ENCODE results near the gene CPSF4L.
"Not testable (repeated sequence)": the region's sequence is repeated elsewhere in the genome, so short reads cannot be mapped to it uniquely, and the experiment has no call there.

The CPSF4L gene

GRCh38 chr17:73268582-73269328 lies 7.1 kb upstream of the CPSF4L start:
- TF ChIP-seq ZNF274 (IDR thresholded peaks at IDR 0.05; ENCODE audit: low read depth, low read length) = no peak
- no peak overlapping the region for H3K4me3 ChIP-seq (ENCODE audit: low read length)

- no peak for TF ChIP-seq ZNF274 (IDR thresholded peaks at IDR 0.05; ENCODE audit: low read depth, low read length)
- H3K4me3 ChIP-seq (ENCODE audit: low read length) = no peak overlapping the region
These were observed 6.2 kb upstream of the CPSF4L start for GRCh38 chr17:73267648-73268537.

- no peak for TF ChIP-seq ZNF274 (IDR thresholded peaks at IDR 0.05; ENCODE audit: low read depth, low read length)
- H3K4me3 ChIP-seq (ENCODE audit: low read length) = no peak overlapping the region
These were observed 5.1 kb upstream of the CPSF4L start for GRCh38 chr17:73266796-73267195.

- no peak for TF ChIP-seq ZNF274 (IDR thresholded peaks at IDR 0.05; ENCODE audit: low read depth, low read length)
- no peak overlapping the region for H3K4me3 ChIP-seq (ENCODE audit: low read length)
These were observed 4.3 kb upstream of the CPSF4L start for GRCh38 chr17:73265646-73266640.

GRCh38 chr17:73264448-73264847 lies 2.8 kb upstream of the CPSF4L start:
- H3K4me3 ChIP-seq (ENCODE audit: low read length) = not testable (repeated sequence)

GRCh38 chr17:73262676-73263642 lies 1.3 kb upstream of the CPSF4L start:
- TF ChIP-seq ZNF274 (IDR thresholded peaks at IDR 0.05; ENCODE audit: low read depth, low read length) = no peak
- no peak overlapping the region for H3K4me3 ChIP-seq (ENCODE audit: low read length)

GRCh38 chr17:73261952-73262675 lies 434 bp upstream of the CPSF4L start:
- H3K4me3 ChIP-seq (ENCODE audit: low read length) = no peak overlapping the region
- TF ChIP-seq ZNF274 (IDR thresholded peaks at IDR 0.05; ENCODE audit: low read depth, low read length) = no peak

GRCh38 chr17:73257516-73257915 lies 4.2 kb downstream of the CPSF4L start:
- TF ChIP-seq ZNF274 (IDR thresholded peaks at IDR 0.05; ENCODE audit: low read depth, low read length) = no peak
- no peak overlapping the region for H3K4me3 ChIP-seq (ENCODE audit: low read length)

- H3K4me3 ChIP-seq (ENCODE audit: low read length) = no peak overlapping the region
These were observed 5.5 kb downstream of the CPSF4L start for GRCh38 chr17:73256220-73256619.

GRCh38 chr17:73255671-73256181 lies 6.0 kb downstream of the CPSF4L start:
- H3K4me3 ChIP-seq (ENCODE audit: low read length) = no peak overlapping the region
- TF ChIP-seq ZNF274 (IDR thresholded peaks at IDR 0.05; ENCODE audit: low read depth, low read length) = no peak

More at GRCh38 chr17:73256220-73256619, 5.5 kb downstream of the CPSF4L start:
- TF ChIP-seq ZNF274 (IDR thresholded peaks at IDR 0.05; ENCODE audit: low read depth, low read length) = no peak

GRCh38 chr17:73251871-73252270 lies 9.8 kb downstream of the CPSF4L start:
- no peak for TF ChIP-seq ZNF274 (IDR thresholded peaks at IDR 0.05; ENCODE audit: low read depth, low read length)
- H3K4me3 ChIP-seq (ENCODE audit: low read length) = no peak overlapping the region
